T-helper 2 cell treated with Interferon-gamma antibody and Interleukin-4, amounts not matched to agents 100 ng/mL and 5 ng/mL, for 36 hours (primary cell): Measurements from ENCODE around the gene TMEM151B. TPM values are rescaled to one million over a fixed set of nuclear protein-coding genes. Genes with fewer than 3 reads are reported as not detected.

Experiments
- intact Hi-C: fragments of 100-400 bp; cut with micrococcal nuclease; formaldehyde crosslinking; loops from one replicate; pipeline ENCODE4 v1.15.1; 2023
- total RNA-seq: library from RNA; stranded (reverse); gene quantifications from 2 replicates; pipeline ENCODE4 v1.2.3, GENCODE V29; 2022

Gene TMEM151B
- total RNA-seq, 1 donor from 2014 or later = not detected

GRCh38 chr6:44352259-44352658 lies 82.0 kb downstream of the TMEM151B start:
- intact Hi-C loops = no loop called here

DNA sequence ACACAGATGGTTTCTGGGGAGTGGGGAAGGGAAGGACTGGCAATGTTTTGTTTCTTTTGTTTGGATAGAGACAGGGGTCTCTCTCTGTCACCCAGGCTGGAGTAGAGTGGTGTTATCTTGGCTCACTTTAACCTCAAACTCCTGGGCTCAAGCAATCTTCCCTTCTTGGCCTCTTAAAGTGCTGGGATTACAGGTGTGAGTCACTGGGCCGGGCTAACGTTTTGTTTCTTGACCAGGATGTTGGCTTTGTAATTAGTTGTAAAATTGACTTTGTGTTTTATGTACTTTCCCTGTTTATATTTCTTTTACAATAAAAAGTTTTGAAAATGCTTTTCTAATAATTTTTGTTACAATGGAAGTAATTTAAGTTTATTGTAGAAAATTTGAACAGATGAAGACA lies 83.1 kb downstream of the TMEM151B start:
- intact Hi-C loops = no loop called here

- intact Hi-C loops = no loop called here
Measured at GRCh38 chr6:44355640-44356039, 85.4 kb downstream of the TMEM151B start.

DNA sequence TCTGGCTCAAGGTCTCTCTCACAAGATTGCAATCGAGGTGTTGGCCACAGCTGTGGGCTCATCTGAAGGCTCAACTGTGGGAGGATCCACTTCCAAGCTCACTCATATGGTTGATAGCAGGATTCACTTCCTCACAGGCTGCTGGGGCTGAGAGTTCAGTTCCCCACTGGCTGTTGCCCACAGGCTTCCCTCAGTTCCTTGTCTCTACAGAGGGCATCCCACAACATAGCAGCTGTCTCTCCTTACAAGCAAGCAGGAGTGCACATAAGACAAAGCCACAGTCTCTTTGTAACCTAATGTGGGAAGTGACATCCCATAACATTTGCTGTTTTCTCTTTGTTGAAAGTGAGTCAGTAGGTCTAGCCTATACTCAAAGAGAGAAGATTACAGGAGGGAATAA lies 86.2 kb downstream of the TMEM151B start:
- intact Hi-C loops = no loop called here

Other genes starting within 250 kb of the TMEM151B start
- gene MRPL14, start 143.0 kb upstream of the TMEM151B start, total RNA-seq = 54.4 and 56.4 TPM in 2 replicates
- gene TMEM63B, start 142.9 kb upstream of the TMEM151B start, total RNA-seq = 10.4 and 11.1 TPM in 2 replicates
- gene CAPN11, start 111.6 kb upstream of the TMEM151B start, total RNA-seq = not detected in 2 replicates
- not detected in 2 replicates for gene MYMX, start 53.5 kb upstream of the TMEM151B start, total RNA-seq
- gene SLC29A1, start 46.9 kb upstream of the TMEM151B start, total RNA-seq = 58.3 and 59.9 TPM in 2 replicates
- gene HSP90AB1, start 23.3 kb upstream of the TMEM151B start, total RNA-seq = 884 and 889 TPM in 2 replicates
- 30.4 and 30.7 TPM in 2 replicates for gene SLC35B2, start 12.9 kb upstream of the TMEM151B start, total RNA-seq
- gene NFKBIE, start 4.9 kb upstream of the TMEM151B start, total RNA-seq = 14.6 and 16.9 TPM in 2 replicates
- 17.5 TPM in 2 replicates for gene AARS2, start 42.9 kb downstream of the TMEM151B start, total RNA-seq
- not detected in 2 replicates for gene SPATS1, start 72.2 kb downstream of the TMEM151B start, total RNA-seq
- 27.1 and 27.3 TPM in 2 replicates for gene CDC5L, start 117.3 kb downstream of the TMEM151B start, total RNA-seq